T-helper 2 cell (primary cell): ENCODE data around the gene VAT1.

ENCODE experiments used
- DNase-seq, 5 experiments: peaks; one replicate each; pipeline versions ENCODE4 v3.0.0 to v3.0.0-alpha.2; 2012 to 2022

VAT1 gene

GRCh38 chr17:42967925-42968324 is 54.3 kb downstream of the VAT1 start:
- DNase-seq: no peak
